ENCODE measurements around the gene ATXN1. TPM values are rescaled to one million over a fixed set of nuclear protein-coding genes. Genes with fewer than 3 reads are reported as not detected.
A peak's percentile ranks its signal among the peaks of the same experiment; 100 is the strongest.

Gene ATXN1
- polyA plus RNA-seq, 4 donors, result 4.6 to 16.5 (median 5.9) TPM

DNA sequence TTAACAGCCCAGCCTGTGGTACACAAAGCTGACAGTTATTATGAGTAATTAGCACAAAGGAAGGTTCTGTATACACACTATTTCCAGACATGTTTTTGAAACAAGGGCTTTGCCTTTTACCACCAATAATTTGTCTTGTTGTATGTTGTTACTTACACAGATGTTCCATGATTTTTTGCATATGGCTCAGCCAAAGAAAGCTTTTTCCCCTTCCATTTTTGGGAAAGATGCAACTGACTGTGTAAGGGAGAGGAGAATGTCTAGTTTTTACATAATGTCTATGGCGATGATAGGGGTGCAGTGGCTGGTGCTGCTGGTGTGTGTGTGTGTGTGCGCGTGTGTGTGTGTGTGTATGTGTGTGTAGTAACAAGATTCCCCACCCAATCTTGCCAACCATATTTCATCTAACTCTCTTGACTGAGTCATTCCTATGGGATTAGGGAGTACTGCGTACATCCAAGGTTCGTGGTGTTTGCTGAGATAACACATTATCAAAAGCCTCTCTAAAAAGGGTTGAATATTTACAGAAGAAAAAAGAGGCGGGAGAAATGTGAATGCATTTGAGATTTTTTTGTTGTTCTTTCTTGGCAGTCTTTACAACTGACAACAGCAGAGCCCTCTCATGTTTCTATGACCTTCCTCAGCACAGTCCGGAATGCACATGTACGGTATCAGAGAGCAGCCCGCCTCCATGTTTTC, 330.7 kb downstream of the ATXN1 start:
- Histone ChIP-seq H3K9me3 (ENCODE audit: control insufficient read depth in 2 of 2, insufficient read depth in 1 of 2, low read depth in 1 of 2, low read length in 1 of 2) (no peaks in the 10 kb centered on the region), H3K36me3 (ENCODE audit: control insufficient read depth in 3 of 3, insufficient read depth in 2 of 3, low read depth in 1 of 3, low read length in 3 of 3) (peaks cover 0 to 6% (median 0%) of the 10 kb centered on the region in 3 donors), H3K4me1 (ENCODE audit: control insufficient read depth in 3 of 3, insufficient read depth in 2 of 3, low read depth in 1 of 3, low read length in 2 of 3) (peaks cover 0 to 3% (median 0%) of the 10 kb centered on the region in 3 donors), H3K27me3 (ENCODE audit: control insufficient read depth in 3 of 3, insufficient read depth in 3 of 3, low read length in 3 of 3) (no peaks in the 10 kb centered on the region), H3K27ac (ENCODE audit: low read depth in 1 of 3, low read length in 2 of 3) (no peak overlapping the region), H3K4me3 (ENCODE audit: low read depth in 1 of 3, low read length in 3 of 3) (no peak overlapping the region)
- no peak for FAIRE-seq
- peak in 1 of 2 donors; percentile 13 for DNase-seq
- 64 to 79% (median 72%) methylated on average over 9 of the region's 9 CpGs for WGBS, 3 donors

DNA sequence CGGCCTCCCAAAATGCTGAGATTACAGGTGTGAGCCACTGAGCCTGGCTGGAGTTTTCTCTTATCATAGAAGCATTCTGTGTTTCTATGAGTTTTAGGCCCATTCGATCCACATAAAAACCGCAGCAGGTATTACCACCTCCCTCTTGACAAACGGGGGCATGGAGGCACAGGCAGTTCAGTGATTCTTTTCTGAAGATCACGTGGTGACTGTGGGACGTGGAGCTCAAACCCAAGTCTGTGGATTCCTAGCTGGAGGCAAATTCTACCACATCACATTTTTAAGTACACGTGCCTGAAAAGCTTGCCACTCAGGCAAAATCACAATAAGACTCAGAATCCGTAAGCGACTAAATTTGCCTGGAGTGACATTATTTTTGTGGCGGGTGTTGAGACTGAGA, 331.6 kb downstream of the ATXN1 start:
- WGBS, 3 donors, result 95 to 98% (median 95%) methylated on average over 10 of the region's 10 CpGs
- no peak for DNase-seq
- Histone ChIP-seq H3K9me3 (ENCODE audit: control insufficient read depth in 2 of 2, insufficient read depth in 1 of 2, low read depth in 1 of 2, low read length in 1 of 2) (no peaks in the 10 kb centered on the region), H3K4me3 (ENCODE audit: low read depth in 1 of 3, low read length in 3 of 3) (no peak overlapping the region), H3K27me3 (ENCODE audit: control insufficient read depth in 3 of 3, insufficient read depth in 3 of 3, low read length in 3 of 3) (no peaks in the 10 kb centered on the region), H3K4me1 (ENCODE audit: control insufficient read depth in 3 of 3, insufficient read depth in 2 of 3, low read depth in 1 of 3, low read length in 2 of 3) (peaks cover 0 to 3% (median 0%) of the 10 kb centered on the region in 3 donors), H3K27ac (ENCODE audit: low read depth in 1 of 3, low read length in 2 of 3) (no peak overlapping the region), H3K36me3 (ENCODE audit: control insufficient read depth in 3 of 3, insufficient read depth in 2 of 3, low read depth in 1 of 3, low read length in 3 of 3) (peaks cover 0 to 5% (median 0%) of the 10 kb centered on the region in 3 donors)
- no peak for FAIRE-seq

DNA sequence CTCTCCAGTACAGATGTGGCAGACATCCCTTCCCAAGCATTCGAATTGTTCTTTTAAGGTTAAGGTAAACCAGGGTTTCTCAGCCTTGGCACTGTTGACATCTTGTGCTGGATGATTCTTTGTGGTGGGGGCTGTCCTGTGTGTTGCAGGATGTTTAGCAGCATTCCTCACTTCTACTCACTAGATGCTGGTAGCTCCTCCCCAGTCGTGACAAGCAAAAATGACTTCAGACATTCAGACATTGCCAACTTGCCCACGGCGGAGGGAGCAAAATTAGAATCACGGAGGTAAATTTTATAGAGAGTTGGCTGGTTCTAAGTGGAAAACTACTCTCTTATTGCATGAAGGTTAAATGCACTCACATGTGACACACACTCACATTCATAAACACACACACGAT, 334.1 kb downstream of the ATXN1 start:
- Histone ChIP-seq H3K27me3 (ENCODE audit: control insufficient read depth in 3 of 3, insufficient read depth in 3 of 3, low read length in 3 of 3) (no peaks in the 10 kb centered on the region), H3K9me3 (ENCODE audit: control insufficient read depth in 2 of 2, insufficient read depth in 1 of 2, low read depth in 1 of 2, low read length in 1 of 2) (no peaks in the 10 kb centered on the region), H3K36me3 (ENCODE audit: control insufficient read depth in 3 of 3, insufficient read depth in 2 of 3, low read depth in 1 of 3, low read length in 3 of 3) (peaks cover 0 to 5% (median 0%) of the 10 kb centered on the region in 3 donors), H3K4me3 (ENCODE audit: low read depth in 1 of 3, low read length in 3 of 3) (no peak overlapping the region), H3K4me1 (ENCODE audit: control insufficient read depth in 3 of 3, insufficient read depth in 2 of 3, low read depth in 1 of 3, low read length in 2 of 3) (peaks cover 0 to 3% (median 0%) of the 10 kb centered on the region in 3 donors), H3K27ac (ENCODE audit: low read depth in 1 of 3, low read length in 2 of 3) (no peak overlapping the region)
- WGBS, 3 donors, result 94 to 98% (median 94%) methylated on average over 6 of the region's 6 CpGs
- DNase-seq (no peak), FAIRE-seq (no peak)

DNA sequence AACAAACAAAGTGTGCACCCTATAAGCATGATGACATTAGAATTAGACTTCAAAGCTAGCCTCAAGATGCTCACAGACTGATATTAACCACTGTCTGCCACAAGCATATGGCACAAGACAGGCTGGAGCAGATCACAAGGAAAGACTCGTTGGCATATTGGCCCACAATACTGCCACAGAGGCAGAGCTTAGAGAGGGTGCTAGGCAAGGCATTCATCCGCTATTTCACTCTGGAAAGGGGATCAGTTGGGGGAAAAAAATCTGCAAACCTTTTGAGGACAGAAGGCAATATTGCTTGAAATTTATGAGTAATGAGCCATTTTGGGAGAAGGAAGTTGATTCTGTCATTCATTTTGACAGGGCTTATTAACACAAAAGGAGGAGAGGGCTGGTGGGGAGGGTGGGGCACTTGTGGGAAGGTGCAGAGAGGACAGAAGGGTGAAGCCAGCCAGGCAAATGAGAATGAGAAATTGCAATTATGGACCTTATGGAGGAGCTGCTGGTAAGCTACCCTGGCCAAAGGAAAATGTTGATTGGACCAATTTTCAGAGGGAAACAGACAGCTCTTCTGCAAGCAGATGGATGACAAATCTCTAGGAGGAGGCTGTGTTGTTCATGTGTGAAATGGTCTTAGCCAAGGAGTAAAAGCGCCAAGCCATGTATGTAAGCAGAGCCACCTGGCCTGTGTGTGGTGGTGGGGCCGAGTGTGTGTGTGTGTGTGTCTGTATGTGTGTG, 335.2 kb downstream of the ATXN1 start:
- no peak for DNase-seq
- H3K4me1 ChIP-seq (ENCODE audit: control insufficient read depth in 3 of 3, insufficient read depth in 2 of 3, low read depth in 1 of 3, low read length in 2 of 3), result peaks cover 4 to 6% (median 5%) of the 10 kb centered on the region in 3 donors
- H3K27ac ChIP-seq (ENCODE audit: low read depth in 1 of 3, low read length in 2 of 3), result no peak overlapping the region
- no peaks in the 10 kb centered on the region for H3K9me3 ChIP-seq (ENCODE audit: control insufficient read depth in 2 of 2, insufficient read depth in 1 of 2, low read depth in 1 of 2, low read length in 1 of 2)
- H3K4me3 ChIP-seq (ENCODE audit: low read depth in 1 of 3, low read length in 3 of 3), result no peak overlapping the region
- H3K27me3 ChIP-seq (ENCODE audit: control insufficient read depth in 3 of 3, insufficient read depth in 3 of 3, low read length in 3 of 3), result no peaks in the 10 kb centered on the region
- WGBS, 3 donors, result 91 to 94% (median 91%) methylated on average over 4 of the region's 4 CpGs
- peaks cover 0 to 5% (median 0%) of the 10 kb centered on the region in 3 donors for H3K36me3 ChIP-seq (ENCODE audit: control insufficient read depth in 3 of 3, insufficient read depth in 2 of 3, low read depth in 1 of 3, low read length in 3 of 3)
- no peak for FAIRE-seq

DNA sequence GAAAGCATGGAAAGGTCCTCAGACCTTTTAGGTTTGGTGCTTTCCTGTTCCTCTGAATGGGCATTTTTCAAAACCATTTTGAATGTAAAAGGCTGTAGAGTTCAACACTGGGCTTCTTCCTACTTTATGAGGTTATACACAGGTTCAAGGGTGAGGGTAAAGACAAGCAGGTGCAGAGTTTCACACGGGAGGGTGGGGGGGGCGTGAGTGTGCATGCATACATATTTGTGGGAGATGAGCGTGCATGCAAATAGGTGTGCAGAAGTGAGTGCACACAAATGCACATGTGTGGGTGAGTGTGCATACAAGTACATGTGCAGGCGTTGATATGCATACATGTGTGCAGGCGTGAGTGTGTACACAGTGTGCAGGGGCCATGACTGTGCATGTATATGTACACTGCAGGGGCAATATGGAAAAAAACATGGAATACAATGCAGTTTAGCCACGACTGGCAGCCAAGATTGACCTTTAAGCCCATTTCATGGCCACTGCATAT, 339.7 kb downstream of the ATXN1 start:
- 45 to 65% (median 50%) methylated on average over 6 of the region's 6 CpGs for WGBS, 3 donors
- no peaks in the 10 kb centered on the region for H3K36me3 ChIP-seq (ENCODE audit: control insufficient read depth in 3 of 3, insufficient read depth in 2 of 3, low read depth in 1 of 3, low read length in 3 of 3)
- DNase-seq (no peak), FAIRE-seq (no peak)
- H3K4me1 ChIP-seq (ENCODE audit: control insufficient read depth in 3 of 3, insufficient read depth in 2 of 3, low read depth in 1 of 3, low read length in 2 of 3), result peaks cover 5 to 8% (median 5%) of the 10 kb centered on the region in 3 donors
- H3K27ac ChIP-seq (ENCODE audit: low read depth in 1 of 3, low read length in 2 of 3), result peak overlapping the region; percentile 8 to 92 (median 15)
- no peak overlapping the region for H3K4me3 ChIP-seq (ENCODE audit: low read depth in 1 of 3, low read length in 3 of 3)
- no peaks in the 10 kb centered on the region for H3K9me3 ChIP-seq (ENCODE audit: control insufficient read depth in 2 of 2, insufficient read depth in 1 of 2, low read depth in 1 of 2, low read length in 1 of 2)
- H3K27me3 ChIP-seq (ENCODE audit: control insufficient read depth in 3 of 3, insufficient read depth in 3 of 3, low read length in 3 of 3), result no peaks in the 10 kb centered on the region

DNA sequence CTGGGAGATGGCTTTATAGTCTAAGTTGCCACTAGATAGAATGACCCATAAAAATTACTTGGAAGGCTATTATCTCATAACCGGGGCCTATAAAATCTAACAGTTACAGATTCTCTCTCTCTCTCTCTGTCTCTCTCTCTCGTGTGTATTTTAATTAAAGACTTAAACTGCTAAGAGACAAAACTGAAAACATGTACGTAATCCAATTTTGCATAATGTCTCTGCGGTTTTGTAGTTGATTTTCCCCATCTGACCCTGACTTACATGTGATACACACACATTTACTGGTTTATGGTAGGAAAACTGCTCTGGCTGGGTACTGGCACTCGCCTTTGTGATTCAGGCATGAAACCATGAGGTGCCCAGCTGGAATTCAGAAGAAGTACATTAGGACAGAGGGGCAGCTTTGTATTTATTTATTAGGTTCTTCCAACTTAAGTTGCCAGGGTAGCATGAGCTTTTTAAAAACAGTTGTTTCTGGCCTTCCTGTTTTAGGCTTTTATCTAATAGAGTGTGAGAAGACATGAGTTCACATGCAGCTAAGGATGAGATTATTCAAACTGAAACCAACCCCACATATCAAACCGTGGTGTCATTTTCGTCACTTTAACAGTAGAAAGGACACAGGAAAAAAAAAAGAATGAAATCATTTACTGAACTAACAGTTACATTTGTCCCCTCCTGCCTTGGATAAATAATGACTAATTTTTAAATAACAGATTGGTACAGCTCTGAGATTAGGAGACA, 340.4 kb downstream of the ATXN1 start:
- H3K4me3 ChIP-seq (ENCODE audit: low read depth in 1 of 3, low read length in 3 of 3), result no peak overlapping the region
- H3K4me1 ChIP-seq (ENCODE audit: control insufficient read depth in 3 of 3, insufficient read depth in 2 of 3, low read depth in 1 of 3, low read length in 2 of 3), result peaks cover 5 to 8% (median 5%) of the 10 kb centered on the region in 3 donors
- 13 to 27% (median 13%) methylated on average over 7 of the region's 7 CpGs for WGBS, 3 donors
- H3K9me3 ChIP-seq (ENCODE audit: control insufficient read depth in 2 of 2, insufficient read depth in 1 of 2, low read depth in 1 of 2, low read length in 1 of 2), result no peaks in the 10 kb centered on the region
- DNase-seq, result peak; percentile 24
- H3K27me3 ChIP-seq (ENCODE audit: control insufficient read depth in 3 of 3, insufficient read depth in 3 of 3, low read length in 3 of 3), result no peaks in the 10 kb centered on the region
- no peaks in the 10 kb centered on the region for H3K36me3 ChIP-seq (ENCODE audit: control insufficient read depth in 3 of 3, insufficient read depth in 2 of 3, low read depth in 1 of 3, low read length in 3 of 3)
- peak overlapping the region; percentile 8 to 92 (median 15) for H3K27ac ChIP-seq (ENCODE audit: low read depth in 1 of 3, low read length in 2 of 3)
- no peak for FAIRE-seq

DNA sequence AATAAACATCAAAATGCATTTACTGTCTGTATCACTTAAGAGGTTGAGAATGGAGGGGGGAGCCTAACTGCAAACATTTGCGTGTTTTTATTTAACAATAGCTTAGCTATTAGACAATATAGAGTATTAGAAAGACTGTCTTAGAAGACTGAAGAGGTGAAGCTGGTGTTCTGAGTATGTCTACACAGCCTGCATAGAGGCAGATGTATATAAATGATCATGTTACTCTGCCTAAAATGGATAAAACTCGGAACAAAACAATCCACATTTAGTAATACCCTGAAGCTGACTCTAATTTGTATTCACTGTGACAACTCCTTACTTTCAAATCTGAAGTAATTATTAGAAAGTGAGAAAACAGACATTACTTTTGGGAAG, 340.9 kb downstream of the ATXN1 start:
- DNase-seq (no peak), FAIRE-seq (no peak)
- Histone ChIP-seq H3K4me3 (ENCODE audit: low read depth in 1 of 3, low read length in 3 of 3) (no peak overlapping the region), H3K9me3 (ENCODE audit: control insufficient read depth in 2 of 2, insufficient read depth in 1 of 2, low read depth in 1 of 2, low read length in 1 of 2) (no peaks in the 10 kb centered on the region), H3K4me1 (ENCODE audit: control insufficient read depth in 3 of 3, insufficient read depth in 2 of 3, low read depth in 1 of 3, low read length in 2 of 3) (peaks cover 5 to 8% (median 5%) of the 10 kb centered on the region in 3 donors), H3K36me3 (ENCODE audit: control insufficient read depth in 3 of 3, insufficient read depth in 2 of 3, low read depth in 1 of 3, low read length in 3 of 3) (peaks cover 0 to 4% (median 0%) of the 10 kb centered on the region in 3 donors), H3K27ac (ENCODE audit: low read depth in 1 of 3, low read length in 2 of 3) (peak overlapping the region in 1 of 3 donors; percentile 41), H3K27me3 (ENCODE audit: control insufficient read depth in 3 of 3, insufficient read depth in 3 of 3, low read length in 3 of 3) (no peaks in the 10 kb centered on the region)
- 55 to 68% (median 65%) methylated on average over 2 of the region's 2 CpGs for WGBS, 3 donors

Measured in small intestine (tissue), 7 donors.